Hematopoietic multipotent progenitor cell treated with erythropoietin and hydrocortisone succinate and interleukin-3 and kit ligand, for 8 days (in vitro differentiated cells): ENCODE results near the gene WFDC5.
A peak's percentile ranks its signal among the peaks of the same experiment; 100 is the strongest.

Experiments
- DNase-seq: peaks from one replicate; pipeline ENCODE4 v3.0.0-alpha.2; 2015

The WFDC5 gene

DNA sequence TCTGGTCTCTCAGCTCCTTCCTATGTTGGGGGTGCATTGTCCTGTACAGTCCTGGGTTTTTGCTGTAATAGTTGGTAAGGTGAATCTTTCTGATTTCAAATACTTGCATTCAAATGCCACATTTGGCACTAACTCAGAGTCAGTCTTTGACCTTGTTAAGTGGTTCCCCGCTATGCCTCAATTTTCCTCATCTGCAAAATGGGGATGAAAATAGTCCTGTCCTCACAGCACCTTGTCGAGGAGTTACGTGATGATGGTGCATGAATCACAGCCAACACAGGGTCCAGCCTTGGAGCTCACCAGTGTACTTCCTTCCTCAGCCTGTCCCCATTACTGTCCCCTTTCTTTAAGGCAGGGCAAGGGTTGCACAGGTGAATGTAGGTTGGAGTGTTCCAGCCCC is 1.1 kb downstream of the WFDC5 start:
- DNase-seq = no peak

DNA sequence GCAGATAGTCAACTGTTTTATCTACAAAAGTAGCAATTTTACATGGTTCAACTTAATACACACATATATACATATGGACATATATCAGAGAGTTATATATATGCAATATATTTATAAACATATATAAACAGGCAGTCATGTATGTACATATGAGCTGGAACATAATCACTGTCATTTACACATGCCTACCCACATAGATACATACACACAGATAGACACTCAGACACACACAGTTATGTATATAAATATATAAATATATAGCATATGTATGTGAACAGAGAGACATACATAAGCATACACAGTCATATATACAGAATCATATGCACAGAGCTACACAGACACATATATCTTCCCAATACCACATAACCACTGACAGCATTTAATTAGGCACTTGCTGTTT is 2.2 kb downstream of the WFDC5 start:
- DNase-seq = no peak

DNA sequence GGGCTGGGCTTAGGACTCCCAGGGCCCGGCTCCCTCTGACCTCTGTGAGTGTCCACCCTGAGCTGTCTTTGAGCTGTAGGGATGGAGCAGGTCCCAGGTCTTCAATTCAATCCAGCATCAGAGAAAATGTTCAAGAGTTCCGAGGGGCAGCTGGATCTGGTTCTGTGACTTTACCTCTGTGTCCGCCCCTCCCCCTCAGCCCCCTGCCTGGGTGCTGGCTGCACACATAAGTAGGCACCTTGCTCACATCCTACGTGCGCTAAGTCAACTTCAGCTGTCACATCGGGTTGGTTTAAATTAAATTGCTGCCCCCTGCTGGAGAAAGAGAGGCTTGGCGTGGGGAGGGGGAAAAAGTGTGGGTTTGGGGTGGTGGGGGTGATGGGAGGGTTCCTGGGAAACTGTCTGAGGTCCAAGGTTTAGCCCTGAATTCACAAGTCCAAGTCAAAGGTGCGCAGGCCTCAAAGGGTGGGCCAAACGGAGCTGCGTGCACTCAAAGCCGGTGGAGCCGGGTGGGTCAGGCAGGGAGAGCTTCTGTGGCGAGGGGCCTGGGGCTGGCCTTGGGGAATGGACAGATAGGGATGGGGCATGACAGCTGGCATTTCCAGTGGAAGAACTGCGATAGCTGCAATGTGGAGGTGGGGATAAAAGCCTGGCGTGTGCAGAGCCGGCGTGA is 3.0 kb downstream of the WFDC5 start:
- DNase-seq = peak; percentile 29

DNA sequence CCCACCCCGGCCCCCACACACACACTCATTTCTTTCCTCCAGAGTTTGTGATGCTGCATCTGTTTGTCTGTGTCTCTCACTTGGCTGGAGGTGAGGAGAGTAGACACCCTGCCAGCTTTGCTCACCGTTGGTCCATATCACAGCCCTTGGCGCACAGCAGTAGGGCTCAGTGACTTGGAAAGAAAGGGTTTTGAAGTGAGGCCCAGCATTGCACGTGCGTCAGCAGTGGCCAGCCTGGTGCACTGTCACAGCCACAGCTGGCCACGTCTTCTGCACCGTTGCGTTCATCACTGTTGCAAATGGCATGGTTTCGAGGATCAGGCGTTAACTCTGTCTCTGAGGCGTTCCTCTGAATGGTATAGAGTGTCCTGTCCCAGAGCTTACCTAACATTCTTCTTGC is 3.7 kb downstream of the WFDC5 start:
- DNase-seq = no peak

DNA sequence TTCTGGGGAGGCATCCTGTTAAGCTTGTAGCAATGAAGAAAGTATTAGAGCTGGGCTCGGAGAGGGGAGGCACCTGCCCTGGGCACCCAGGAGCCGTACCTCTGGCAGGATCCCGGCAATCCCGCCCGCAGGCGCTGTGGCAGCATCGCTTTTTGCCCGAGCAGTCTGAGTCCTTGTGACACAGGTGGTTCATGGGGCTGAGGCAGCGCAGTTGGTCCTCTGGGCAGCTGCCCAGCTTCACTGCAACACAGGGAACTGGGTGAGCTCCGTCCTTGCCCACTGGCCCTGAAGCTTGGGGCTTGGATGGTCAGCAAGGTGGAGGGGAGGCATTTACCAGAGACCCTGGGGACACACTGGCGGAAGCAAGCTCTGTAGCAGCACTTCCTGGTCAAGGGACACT is 4.7 kb downstream of the WFDC5 start:
- no peak for DNase-seq

DNA sequence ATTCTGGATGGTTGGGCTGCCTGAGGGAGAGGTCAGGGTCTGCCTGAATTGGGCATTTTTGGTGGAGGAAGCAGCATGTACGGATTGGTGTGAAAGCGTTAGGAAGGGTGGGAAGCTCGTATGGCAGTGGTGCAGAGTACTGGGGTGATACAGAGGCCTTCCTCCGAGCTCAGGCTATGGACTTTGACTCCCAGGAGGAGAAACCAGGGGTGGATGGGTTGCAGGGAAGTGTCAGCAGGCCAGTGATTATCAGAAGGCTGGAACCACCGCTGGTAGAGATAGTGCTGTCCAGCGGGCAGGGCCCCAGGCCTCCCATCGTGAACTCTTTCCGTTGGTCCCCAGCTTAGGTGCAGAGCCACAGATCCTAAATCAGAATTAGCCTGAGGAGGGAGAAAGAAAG is 5.3 kb downstream of the WFDC5 start:
- no peak for DNase-seq

DNA sequence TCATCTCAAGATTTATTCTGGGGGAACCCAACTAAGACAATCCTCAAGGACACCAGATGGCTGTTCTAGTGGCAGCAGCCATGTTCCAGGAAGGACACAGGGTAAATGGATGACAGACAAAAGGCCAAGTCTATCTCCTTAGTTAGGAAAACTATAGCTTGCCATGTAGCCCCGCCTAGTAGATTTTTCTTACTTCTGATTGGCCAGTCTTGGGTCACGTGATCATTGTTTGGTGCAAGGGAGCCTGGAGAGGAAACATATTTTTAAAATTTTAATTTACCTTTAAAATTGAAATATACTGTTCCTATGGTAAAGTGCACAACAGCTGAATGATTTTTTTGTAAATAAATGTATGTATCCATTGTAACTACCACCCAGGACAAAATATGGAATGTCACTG is 9.7 kb downstream of the WFDC5 start:
- no peak for DNase-seq

DNA sequence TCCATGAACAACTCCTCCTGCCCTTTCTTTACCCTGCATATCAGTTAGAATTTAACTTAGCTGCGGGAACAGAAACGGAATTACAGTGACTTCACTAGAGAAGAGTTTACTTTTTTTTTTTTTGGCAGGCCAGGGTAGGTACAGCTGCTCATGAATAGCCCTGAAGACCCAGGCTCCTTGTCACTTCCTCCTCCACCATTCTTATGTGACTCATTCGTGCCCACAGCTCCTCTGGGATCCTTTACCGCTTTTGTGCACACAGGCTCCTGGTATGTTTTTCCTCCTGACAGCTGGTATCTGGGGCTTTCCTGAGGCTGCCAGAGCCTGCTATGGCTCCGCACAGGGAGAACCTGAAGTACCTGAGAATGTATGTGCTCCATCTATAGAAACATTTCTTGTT is 10.2 kb downstream of the WFDC5 start:
- DNase-seq = no peak

DNA sequence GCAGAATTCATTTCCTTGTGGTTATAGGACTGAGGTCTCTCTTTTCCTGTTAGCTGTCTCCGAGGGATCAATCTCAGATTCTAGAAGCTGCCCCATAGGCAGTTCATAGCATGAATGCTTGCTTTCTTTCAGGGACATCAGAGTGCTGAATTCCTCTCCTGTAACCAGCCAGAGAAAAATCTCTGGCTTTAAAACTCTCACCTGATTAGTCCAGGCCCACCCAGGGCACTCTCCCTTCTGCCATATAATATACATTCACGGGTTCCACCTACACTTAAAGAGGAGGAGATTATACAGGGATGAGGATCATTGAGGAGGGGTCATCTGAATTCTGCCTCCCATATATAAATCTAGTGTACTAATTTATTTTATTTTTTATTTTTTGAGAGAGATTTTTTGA is 11.9 kb downstream of the WFDC5 start:
- no peak for DNase-seq

DNA sequence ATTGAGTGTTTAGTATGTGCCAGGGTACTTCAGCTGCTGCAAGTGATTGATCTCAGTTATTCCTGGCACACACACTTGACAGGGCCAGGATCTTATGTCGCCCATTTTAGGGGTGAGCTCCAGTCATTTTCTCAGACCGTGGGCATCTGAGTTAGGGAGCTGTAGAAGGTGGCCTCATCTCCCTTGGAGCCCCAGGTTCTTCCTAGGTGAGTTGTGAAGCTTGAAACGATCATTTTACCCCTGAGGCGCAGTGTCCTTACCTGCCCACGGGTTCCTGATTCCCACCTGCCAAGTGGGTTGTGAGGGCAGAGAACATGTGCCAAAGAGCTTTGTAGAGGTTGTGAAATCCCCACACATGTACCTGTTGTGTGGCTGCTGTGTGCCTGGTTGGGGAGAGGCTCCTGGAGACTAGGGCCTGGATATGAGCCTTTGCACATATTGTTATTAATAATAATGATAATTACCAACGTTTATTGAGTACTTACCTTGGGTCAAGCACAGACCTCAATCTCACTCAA is 13.6 kb downstream of the WFDC5 start:
- no peak for DNase-seq

DNA sequence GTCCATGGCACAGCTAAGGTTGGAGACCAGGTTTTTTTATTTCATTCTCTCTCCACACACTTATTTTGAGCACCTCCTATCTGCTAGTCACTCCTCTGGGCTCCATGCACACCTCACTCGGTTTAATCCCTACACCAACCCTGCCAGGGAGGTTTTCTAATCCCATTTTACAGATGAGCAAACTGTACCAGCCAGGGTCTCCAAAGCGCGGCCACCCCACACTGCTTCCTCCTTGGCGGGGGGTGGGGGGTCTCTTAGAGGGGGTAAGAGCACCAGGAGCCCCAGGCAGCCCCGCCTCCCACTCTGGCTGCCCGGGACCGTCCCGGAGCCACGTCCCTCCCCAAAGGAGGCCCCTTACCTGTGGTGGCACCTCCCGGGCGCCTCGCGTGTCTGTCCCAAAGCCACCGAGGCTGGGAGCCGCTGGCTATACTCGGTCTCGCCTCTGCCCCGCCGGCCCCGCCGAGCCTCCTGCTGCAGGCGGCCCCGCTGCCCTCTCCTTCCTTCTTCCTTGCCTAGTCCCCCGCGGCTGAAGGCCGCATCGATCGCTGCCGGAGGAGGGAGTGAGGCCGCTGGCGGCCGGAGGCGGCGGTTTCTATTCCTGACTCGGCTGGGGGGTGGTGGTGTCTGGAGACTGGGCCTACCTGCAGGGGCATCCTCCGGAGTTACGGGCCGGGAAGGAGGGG is 14.3 kb downstream of the WFDC5 start, which contains the start of gene KCNS1:
Gene KCNS1, minus strand, starts transcription at position 565 of the 683 bp plus-strand sequence. CDS start 1,891 bp downstream, outside the sequence.
- DNase-seq = no peak

DNA sequence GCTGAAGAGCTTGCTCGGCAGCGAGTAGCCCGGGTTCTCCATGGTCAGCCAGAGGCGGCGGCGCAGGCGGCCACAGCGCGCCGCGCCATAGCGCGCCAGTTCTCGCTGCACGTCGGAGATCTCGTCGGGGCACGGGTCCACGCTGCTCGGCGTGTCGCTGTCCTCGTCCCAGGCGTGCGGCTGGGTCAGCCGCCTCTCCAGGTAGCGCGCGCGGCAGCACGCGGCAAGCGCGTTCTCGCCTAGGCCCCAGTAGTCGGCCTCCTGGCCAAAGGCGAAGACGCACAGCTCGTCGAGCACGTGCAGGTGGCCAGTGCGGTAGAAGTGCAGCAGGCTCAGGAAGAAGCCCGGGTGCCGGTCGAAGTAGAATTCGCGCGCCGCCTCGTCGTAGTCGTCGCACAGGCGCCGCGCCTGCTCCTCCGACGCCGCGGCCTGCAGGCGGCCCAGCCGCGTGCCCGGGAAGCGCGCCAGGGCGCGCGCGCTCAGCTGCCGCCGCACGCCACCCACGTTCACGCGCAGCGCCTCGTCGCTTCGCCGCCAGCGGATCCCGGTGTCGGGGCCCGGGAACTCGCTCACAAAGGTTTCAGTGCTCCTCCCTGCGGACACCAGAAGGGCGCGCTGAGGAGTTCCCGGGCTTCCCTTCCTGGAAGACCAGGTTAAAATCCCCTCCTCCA is 16.7 kb downstream of the WFDC5 start:
- peak; percentile 44 for DNase-seq

DNA sequence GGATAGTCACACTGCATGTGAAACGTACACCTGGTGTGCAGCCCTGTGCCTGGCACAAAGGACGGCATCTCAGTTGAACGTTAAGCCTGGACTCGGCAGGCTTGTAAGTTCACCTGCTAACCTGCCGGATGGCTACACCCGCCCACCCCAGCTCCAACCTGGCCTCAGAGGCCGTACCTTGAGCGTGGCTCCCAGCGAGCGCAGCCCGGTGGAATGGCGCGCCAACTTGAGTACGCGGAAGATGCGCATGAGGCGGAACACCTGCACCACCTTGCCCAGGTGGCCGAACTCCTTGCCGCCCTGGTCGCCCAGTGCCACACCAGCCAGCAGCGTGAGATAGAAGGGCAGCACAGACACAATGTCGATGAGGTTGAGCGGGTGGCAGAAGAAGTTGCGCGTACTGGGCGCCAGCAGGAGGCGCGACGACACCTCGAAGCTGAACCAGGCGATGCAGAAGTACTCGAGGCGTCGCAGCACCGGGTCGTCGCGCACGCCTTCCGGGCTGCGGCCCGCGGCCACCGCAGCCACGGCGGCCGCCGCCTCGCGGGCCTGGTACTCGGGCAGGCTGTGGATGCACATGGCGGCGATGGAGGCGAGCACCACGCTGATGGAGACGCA is 17.4 kb downstream of the WFDC5 start:
- peak; percentile 55 for DNase-seq

DNA sequence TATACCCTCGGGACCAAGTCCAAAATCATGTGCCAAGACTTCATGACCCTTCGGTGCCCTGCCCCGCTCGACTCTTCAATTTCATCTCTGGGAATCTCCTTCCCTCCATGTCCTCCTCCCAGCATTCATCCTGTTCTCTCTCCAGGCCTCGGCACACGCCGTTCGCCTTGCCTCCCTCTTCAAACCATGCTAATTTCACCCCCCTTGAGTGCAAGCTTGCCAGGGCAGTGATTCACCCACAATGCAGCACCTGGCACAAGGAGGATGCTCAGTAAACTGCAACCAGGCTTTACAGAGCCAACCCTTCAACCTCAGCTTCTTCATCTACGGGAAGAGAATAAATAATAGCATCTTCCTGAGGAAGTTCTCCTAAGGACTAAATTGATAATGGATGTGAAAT is 18.2 kb downstream of the WFDC5 start:
- DNase-seq = no peak

DNA sequence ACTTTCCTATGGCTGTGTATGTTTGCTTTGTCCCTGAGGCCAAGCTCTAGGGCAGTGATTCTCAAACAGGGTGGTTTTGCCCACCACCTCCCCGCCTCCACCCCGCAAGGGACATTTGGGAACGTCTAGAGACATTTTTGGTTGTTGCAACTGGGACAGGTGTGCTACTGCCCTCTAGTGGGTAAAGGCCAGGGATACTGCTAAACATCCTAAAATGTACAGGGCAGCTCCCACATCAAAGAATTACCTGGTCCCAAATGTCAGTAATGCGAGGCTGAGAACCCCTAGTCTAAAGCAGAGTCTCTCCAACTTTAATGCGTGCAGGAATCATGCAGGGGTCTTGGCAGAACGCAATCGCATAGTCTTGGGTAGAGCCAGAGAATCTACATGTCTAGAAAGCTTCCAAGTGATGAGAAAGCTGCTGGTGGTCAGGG is 19.2 kb downstream of the WFDC5 start:
- peak; percentile 68 for DNase-seq

DNA sequence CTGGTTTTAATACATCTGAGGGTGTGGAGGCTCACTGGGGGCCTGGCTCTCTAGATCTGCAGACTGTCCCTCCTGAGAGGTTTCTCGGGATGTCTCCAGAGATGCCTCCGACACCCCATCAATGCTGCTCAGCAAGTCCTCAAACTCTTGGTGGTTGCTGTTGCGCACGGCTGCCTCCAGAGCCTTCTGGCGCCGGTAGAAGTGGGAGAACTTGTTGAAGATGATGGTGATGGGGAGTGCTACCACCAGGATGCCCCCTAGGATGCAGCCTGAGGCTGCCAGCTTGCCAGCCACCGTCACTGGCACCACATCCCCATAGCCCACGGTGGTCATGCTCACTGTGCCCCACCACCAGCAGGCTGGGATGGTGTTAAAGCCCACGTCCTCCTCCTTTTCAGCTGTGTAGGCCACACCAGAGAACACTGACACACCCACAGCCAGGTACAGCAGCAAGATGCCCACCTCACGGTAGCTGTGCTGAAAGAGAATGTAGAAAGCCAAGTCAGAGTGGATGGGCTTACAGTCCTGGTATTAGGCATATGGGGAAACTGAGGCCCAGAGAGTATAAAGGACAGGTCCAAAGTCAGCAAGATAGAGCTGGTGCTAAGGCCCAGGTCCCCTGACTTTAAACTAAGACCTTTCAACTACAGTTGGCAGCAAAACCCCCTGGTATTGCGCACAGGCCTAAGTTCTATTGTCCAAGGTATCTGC is 20.0 kb downstream of the WFDC5 start:
- DNase-seq = no peak

DNA sequence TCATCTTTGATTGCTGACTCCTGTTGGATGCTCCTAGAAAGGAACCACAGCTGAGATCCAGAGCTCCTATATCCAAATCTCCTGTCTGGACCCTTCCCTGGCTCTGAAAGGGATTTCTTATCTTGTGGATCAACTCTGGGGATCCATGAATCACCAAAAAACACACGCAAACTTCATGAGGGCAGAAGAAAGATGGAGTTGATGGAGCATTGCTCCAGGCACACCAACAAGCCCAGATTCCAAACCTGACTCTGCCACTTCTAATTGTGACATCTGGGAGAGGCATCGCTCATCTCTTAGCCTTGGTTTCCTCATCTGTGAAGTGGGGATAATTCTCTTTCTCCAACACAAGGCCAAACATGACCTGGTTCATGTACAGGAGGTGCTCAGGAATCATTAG is 20.8 kb downstream of the WFDC5 start:
- DNase-seq = no peak

DNA sequence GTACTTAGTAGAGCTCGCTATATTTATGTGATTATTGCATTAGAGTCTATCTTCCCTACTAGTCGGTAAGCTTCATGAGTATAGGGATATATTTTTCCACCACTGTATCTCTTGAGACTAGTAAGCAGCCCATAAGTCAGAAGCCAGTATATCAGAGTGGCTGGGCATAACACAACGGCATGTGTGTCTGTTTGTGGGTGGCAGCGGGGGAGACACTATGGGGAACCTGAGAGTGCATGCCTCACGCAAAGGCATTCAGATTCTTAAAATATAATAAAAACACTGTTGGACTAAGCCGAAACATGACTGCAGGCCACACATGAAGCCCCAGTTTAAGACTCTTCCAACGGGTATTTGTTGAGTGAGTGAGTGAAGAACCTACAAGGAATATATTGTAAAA is 22.1 kb downstream of the WFDC5 start:
- no peak for DNase-seq

DNA sequence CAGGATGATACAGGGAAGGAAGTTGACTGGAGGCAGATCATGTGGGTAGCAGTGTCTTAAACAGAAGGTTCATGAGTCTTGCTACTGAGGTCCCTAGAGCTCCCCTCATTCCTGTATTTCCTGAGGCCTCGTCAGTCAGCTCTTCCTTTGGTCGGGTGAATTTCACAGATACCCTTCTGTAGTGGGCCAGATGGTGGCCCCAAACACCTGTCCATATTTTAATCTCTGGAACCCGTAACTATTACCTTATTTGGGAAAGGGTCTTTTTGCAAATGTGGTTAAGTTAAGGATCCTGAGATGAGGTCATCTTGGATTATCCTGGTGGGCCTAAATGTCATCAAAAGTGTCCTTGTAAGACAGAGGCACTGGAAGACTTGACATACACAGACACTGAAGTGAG is 23.6 kb downstream of the WFDC5 start:
- no peak for DNase-seq

DNA sequence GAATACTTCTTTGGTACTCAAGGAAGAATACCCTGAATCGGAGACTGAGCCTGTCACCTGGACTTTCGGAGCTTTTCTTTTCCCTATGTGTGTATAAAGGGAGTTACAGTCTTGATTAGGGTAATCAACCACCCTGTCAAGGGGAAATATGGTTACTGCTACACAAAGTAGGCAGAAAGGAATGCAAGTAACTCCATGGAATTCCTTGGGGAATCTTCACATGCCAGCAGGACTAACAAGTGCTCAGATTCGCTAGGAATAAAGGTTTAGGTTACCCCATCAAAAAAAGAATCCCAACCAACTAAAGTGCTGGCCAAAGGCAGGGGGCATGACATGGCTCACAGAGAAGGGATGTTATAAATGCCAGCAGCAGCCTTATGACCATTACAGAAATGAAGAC is 24.5 kb downstream of the WFDC5 start:
- no peak for DNase-seq

DNA sequence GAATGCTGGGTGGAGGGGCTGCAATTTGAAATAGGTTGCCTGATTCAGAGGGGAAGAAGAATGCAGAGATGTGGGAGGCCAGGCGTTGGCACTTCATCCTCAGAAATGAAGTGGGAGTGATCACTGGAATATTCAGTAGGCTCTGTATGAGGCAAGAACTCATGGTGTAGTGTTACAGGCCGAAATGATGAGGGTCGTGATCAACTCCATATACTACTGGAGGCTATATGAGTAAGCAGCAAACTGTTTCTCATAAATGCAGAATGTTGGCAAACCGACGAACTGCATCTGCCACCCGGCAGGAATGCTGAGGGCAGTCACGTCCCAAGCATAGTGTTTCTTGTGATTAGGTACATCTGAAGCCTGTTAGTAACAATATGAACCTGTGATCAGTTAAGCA is 26.7 kb downstream of the WFDC5 start:
- DNase-seq = no peak

DNA sequence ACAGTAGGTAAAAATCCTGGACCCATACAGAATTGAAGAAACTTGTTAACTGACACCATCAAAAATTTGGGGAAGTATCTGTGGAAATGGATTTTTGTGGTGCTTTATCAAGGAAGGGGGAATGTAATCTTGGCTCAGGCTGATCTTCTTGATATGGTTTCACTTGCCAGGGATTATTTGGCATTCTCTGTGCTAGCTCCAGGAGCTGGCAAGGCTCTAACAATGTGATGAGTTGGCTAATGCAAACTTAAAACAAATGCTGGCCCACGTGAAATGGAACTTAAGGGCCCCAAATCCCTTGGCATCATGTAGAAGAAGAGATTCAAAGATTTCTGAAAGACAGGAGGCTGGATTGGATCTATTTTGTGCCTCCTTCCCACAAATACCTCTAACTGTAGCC is 27.2 kb downstream of the WFDC5 start:
- no peak for DNase-seq
